ENCODE measurements around the gene LCN6. TPM values are rescaled to one million over a fixed set of nuclear protein-coding genes. Genes with fewer than 3 reads are reported as not detected.

LCN6 gene
- total and polyA plus RNA-seq, 9 of the 15 experiments (the other 6 are each of a cell fraction or from before 2014, with no cell fraction given), result 0.10 to 0.45 (median 0.37) TPM; not detected in 5

DNA sequence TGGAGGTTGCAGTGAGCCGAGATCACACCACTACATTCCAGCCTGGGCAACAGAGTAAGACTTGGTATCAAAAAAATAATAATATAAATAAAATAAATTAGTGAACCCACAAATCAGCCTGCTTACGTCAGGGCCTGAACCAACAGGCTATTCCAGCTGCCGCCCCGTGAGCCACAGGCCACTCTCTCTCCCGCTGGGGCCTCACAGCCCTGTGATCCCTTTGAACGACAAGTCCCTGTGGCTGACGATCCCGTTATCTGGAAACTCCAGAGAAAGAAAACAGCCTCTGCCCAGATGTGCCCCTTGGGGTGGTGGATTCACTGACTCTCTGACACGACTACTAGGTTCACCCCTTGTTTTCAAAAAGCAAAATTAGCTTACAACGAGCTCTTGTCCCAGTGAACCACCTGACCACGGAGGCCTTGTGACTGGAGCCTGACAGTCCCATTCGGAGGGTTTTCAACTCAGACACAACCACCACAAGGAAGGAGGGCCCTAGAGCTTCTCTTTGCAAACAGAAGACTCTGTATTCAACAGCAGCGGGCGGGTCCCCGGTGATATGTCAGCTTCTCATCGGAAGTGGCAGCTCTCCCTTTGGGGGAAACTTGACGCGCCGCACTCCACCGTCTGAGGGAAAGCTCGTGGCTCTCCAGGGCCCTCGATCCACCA, 40.3 kb downstream of the LCN6 start (continued):
- TF ChIP-seq, protein P1, sequence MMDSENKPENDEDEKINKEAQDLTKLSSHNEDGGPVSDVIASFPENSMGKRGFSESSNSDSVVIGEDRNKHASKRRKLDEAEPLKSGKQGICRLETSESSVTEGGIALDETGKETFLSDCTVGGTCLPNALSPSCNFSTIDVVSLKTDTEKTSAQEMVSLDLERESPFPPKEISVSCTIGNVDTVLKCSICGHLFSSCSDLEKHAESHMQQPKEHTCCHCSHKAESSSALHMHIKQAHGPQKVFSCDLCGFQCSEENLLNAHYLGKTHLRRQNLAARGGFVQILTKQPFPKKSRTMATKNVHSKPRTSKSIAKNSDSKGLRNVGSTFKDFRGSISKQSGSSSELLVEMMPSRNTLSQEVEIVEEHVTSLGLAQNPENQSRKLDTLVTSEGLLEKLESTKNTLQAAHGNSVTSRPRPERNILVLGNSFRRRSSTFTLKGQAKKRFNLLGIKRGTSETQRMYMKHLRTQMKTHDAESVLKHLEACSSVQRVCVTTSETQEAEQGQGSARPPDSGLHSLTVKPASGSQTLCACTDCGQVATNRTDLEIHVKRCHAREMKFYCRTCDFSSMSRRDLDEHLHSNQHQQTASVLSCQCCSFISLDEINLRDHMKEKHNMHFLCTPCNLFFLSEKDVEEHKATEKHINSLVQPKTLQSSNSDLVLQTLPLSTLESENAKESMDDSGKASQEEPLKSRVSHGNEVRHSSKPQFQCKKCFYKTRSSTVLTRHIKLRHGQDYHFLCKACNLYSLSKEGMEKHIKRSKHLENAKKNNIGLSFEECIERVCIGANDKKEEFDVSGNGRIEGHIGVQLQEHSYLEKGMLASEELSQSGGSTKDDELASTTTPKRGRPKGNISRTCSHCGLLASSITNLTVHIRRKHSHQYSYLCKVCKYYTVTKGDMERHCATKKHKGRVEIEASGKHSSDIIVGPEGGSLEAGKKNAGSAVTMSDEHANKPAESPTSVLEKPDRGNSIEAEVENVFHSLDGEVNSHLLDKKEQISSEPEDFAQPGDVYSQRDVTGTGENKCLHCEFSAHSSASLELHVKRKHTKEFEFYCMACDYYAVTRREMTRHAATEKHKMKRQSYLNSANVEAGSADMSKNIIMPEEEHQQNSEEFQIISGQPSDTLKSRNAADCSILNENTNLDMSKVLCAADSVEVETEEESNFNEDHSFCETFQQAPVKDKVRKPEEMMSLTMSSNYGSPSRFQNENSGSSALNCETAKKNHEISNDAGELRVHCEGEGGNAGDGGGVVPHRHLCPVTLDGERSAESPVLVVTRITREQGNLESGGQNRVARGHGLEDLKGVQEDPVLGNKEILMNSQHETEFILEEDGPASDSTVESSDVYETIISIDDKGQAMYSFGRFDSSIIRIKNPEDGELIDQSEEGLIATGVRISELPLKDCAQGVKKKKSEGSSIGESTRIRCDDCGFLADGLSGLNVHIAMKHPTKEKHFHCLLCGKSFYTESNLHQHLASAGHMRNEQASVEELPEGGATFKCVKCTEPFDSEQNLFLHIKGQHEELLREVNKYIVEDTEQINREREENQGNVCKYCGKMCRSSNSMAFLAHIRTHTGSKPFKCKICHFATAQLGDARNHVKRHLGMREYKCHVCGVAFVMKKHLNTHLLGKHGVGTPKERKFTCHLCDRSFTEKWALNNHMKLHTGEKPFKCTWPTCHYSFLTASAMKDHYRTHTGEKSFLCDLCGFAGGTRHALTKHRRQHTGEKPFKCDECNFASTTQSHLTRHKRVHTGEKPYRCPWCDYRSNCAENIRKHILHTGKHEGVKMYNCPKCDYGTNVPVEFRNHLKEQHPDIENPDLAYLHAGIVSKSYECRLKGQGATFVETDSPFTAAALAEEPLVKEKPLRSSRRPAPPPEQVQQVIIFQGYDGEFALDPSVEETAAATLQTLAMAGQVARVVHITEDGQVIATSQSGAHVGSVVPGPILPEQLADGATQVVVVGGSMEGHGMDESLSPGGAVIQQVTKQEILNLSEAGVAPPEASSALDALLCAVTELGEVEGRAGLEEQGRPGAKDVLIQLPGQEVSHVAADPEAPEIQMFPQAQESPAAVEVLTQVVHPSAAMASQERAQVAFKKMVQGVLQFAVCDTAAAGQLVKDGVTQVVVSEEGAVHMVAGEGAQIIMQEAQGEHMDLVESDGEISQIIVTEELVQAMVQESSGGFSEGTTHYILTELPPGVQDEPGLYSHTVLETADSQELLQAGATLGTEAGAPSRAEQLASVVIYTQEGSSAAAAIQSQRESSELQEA (IDR thresholded peaks at IDR 0.05; ENCODE audit: low read depth), result no peak
- peak; percentile 18; the same call in 1 of the 2 replicates for TF ChIP-seq L3MBTL2 (IDR thresholded peaks at IDR 0.05)
- no peak for TF ChIP-seq ZFP36 (IDR thresholded peaks at IDR 0.05; ENCODE audit: low read depth, low read length, partially characterized antibody)
- TF ChIP-seq, protein P2, sequence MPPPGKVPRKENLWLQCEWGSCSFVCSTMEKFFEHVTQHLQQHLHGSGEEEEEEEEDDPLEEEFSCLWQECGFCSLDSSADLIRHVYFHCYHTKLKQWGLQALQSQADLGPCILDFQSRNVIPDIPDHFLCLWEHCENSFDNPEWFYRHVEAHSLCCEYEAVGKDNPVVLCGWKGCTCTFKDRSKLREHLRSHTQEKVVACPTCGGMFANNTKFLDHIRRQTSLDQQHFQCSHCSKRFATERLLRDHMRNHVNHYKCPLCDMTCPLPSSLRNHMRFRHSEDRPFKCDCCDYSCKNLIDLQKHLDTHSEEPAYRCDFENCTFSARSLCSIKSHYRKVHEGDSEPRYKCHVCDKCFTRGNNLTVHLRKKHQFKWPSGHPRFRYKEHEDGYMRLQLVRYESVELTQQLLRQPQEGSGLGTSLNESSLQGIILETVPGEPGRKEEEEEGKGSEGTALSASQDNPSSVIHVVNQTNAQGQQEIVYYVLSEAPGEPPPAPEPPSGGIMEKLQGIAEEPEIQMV (tag; conservative IDR thresholded peaks at IDR 0.05; ENCODE audit: low read depth), result no peak
- TF ChIP-seq SIRT6 (IDR thresholded peaks at IDR 0.05; ENCODE audit: low read depth, low read length), result no peak
- TF ChIP-seq YY1 (IDR thresholded peaks at IDR 0.05; ENCODE audit: borderline replicate concordance in 1 of 3, control insufficient read depth in 1 of 3, extremely low read depth in 1 of 3, insufficient read depth in 3 of 3, insufficient read length in 1 of 3, insufficient replicate concordance in 2 of 3, low read depth in 1 of 3, low read length in 2 of 3), result no peak
- TF ChIP-seq SRF (CRISPR knock-in tag; IDR thresholded peaks at IDR 0.05), result no peak
- TF ChIP-seq NR1H2 (CRISPR knock-in tag; IDR thresholded peaks at IDR 0.05), result no peak
- 0 out of 2 replicates have a peak, but pooled peaks have one; percentile 25 for TF ChIP-seq ZNF589 (CRISPR knock-in tag; IDR thresholded peaks at IDR 0.05; ENCODE audit: low read depth)
- TF ChIP-seq FOSL1 (tag; conservative IDR thresholded peaks at IDR 0.05), result no peak
- no peak for TF ChIP-seq ATF1 (CRISPR knock-in tag; IDR thresholded peaks at IDR 0.05)
- TF ChIP-seq ATF1 (tag; IDR thresholded peaks at IDR 0.05), result no peak

All from K562 (cell line).